ENCODE measurements around the gene EPOP.
A peak's percentile ranks its signal among the peaks of the same experiment; 100 is the strongest.
"Not testable (repeated sequence)": the region's sequence is repeated elsewhere in the genome, so short reads cannot be mapped to it uniquely, and the experiment has no call there.

EPOP gene

GRCh38 chr17:38672788-38673706 lies 1.7 kb downstream of the EPOP start:
- DNase-seq: no peak

- no peak for DNase-seq
These were observed 2.6 kb downstream of the EPOP start for GRCh38 chr17:38671939-38672720.

GRCh38 chr17:38669520-38669919 lies 5.2 kb downstream of the EPOP start:
- no peak for DNase-seq

DNA sequence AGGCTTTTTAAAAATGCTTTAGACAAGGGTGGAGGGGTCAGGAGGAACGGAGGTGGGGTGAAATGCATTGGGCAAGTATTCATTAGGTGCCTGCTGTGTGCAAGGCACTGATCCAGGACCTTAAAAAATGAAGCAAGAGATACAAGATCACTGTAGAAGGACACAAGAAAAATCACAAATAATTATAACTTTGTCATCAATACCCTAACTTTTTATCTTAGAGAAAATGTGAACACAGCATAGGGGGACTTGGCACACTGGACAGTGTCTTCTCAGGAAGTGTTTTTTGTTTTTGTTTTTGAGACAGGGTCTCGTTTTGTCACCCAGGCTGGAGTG lies 7.0 kb downstream of the EPOP start:
- DNase-seq: no peak

GRCh38 chr17:38667099-38667786 lies 7.5 kb downstream of the EPOP start:
- DNase-seq: peak; percentile 12 to 14

GRCh38 chr17:38663964-38664644 lies 10.7 kb downstream of the EPOP start:
- no peak for DNase-seq

- peak; percentile 12 to 50 for DNase-seq
These were observed 11.5 kb downstream of the EPOP start for GRCh38 chr17:38663125-38663751.

DNA sequence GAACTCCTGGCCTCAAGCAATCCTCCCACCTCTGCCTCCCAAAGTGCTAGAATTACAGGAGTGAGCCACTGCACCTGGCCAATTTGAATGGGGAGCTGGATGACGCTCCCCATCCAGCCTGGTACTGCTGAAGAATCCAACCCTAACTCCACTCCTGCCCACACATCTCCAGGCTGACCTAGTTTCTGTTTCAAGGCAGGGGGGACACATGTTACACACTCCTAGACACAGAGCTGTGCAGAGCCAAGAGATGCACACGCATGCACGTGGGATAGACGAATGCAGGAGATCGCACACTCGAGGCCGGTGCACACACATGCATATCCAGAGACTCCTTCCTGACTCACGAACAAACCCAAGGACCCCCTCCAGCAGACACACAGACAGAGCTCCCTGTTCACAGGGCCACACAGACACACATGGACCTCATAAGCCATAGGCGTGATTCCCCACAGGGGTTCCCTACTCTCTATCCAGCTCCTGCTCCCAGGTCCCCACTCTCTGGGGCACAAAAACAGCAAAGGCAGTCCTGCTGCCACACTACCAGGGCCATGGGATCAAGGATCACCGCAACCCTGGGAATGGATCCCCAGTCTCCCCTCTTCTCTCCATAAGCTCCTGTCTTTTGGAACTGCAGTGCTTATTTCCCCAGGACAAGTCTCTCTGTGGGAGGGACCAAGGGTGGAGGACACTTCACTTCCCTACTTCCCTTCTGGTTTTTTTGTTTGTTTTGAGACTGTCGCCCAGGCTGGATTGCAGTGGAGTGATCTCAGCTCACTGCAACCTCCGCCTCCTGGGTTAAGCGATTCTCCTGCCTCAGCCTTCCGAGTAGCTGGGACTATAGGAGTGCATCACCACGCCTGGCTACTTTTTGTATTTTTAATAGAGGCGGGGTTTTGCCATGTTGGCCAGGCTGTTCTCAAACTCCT lies 14.4 kb downstream of the EPOP start:
- DNase-seq: peak in 1 of 2 experiments; percentile 19

- DNase-seq: no peak
These were observed 15.3 kb downstream of the EPOP start for GRCh38 chr17:38659415-38659814.

DNA sequence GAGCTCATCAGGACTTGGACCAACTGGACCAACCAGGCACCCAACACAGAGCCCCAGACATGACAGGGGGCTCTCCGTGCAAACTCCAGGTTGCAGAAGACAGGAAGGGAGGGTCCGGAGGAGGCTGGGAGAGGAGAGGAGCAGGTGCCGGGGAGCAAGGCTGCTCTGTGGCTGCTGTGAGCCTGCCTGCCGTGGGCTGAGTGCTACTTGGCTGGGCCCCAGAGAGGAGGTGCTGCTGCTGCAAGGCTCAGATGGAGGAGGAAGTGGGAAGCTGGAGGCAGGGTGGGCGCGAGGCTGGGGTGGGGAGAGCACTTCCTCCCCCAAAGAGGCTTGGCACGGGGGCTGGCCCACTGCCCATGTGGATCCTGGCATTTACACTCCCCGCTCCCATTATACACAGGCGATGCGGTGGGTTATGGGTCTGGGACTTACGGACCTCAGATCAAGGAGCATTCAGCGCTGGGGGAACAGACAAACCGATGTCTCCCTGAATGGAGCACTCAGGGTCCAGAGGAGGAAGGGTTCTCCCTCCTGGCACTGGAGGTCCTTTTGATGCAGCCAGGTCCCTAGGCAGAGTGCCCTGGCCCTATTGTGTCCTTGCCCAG lies 15.9 kb downstream of the EPOP start:
- no peak for DNase-seq

GRCh38 chr17:38657824-38658740 lies 16.7 kb downstream of the EPOP start:
- no peak for DNase-seq

- no peak for DNase-seq
These were observed 17.6 kb downstream of the EPOP start for GRCh38 chr17:38656959-38657823.

DNA sequence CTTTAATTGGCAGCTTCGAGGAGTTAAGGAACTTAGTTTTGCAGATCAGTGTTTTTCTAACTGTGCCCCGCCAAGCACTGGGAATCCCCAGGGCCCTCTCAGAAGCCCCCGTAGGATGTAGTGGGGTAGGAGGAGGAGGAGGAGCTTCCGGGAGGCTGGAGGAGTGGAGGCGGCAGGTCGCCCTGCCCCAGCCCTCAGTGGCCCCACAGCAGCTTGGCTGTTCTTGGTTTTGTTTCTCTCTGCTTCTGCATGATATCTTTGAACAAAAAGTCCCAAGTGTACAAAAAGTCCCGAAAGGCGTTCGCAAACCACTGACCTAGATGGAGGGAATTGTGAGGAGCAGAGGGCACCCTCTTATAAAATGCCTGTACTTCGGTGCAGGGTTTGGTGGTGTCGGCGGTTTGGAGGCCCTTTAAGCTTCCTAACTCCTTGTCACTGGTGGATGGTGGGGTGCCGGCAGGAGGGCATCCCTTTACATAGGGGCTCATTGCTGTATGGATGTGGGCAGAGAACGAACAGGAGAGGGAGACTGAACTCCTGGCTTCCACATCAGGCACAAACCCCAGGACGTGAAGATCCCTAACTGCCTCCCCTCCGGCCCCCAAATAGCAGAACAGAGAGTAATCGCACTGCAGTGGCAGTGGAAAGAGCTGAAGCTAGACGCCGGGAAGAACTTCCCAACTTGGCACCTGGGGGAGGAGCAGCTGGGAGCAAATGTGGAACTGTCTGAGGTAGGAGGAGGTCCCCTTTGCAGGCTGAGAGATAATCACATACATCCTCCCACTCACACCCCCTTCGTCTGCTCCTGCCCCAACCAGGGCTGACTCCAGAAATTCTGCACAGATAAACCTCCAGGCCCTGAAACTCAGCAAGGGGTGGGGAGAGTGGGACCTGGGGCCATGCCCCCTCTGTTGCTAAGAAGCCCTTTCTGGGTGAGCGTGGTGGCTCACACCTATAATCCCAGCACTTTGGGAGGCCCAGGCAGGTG lies 20.1 kb downstream of the EPOP start:
- DNase-seq: no peak

DNA sequence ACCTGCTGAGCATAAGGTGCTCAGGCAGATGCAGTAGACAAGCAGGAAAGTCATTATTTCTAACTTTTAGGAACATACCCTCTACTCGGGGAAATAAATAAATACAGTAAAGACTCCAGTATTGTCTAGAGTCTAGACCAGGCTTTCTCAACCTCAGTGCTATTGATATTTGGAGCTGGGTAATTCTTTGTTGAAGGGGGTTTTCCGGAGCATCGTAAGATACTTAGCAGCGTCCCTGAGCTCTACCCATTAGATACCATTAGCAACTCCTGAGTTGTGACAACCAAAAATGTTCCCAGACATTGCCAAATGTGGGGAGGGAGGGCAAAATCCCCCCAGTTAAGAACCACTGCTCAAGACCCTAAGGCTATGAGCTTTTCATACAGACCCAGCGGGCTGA lies 21.1 kb downstream of the EPOP start:
- no peak for DNase-seq

DNA sequence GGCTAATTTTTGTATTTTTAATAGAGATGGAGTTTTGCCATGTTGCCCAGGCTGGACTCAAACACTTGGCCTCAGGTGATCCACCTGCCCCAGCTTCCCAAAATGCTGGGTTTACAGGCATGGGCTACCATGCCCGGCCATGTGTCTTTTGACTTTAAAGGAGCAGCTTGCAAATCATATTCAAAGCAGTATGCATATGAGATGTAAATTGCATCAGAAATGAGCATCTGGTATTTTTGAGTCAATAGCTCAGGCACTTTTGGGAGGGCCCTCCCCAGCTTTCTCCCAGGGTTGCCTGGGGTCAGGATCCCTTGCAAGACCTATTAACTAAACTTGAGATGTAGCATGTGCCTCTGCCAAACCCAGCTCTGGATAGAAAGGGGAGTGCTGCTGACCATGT lies 21.5 kb downstream of the EPOP start:
- DNase-seq: no peak

- DNase-seq: not testable (repeated sequence)
These were observed 24.0 kb downstream of the EPOP start for GRCh38 chr17:38650653-38651173.

GRCh38 chr17:38637951-38638350 lies 36.8 kb downstream of the EPOP start:
- no peak for DNase-seq
